Measurements from ENCODE around the gene PRSS22.

Gene PRSS22

DNA sequence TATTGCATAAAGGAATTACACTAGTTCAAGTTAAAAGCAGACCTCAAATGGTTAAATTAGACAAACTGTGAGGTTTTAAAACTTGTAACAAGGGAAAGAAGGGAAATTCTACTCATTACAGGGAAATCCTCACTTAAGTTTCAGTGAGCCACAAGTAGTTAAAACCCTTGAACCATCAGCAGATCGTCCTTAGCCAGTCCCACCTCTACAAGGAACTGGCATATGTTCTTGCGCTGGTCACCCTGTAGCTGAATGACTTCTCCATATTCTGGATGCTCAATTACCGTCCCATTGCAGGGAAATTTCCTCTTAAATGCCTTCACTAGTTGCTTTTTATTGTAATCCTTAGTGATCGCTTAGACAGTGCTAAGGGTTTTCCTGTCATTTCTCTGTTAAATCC lies 35.5 kb downstream of the PRSS22 start:
- TF ChIP-seq, protein P1, sequence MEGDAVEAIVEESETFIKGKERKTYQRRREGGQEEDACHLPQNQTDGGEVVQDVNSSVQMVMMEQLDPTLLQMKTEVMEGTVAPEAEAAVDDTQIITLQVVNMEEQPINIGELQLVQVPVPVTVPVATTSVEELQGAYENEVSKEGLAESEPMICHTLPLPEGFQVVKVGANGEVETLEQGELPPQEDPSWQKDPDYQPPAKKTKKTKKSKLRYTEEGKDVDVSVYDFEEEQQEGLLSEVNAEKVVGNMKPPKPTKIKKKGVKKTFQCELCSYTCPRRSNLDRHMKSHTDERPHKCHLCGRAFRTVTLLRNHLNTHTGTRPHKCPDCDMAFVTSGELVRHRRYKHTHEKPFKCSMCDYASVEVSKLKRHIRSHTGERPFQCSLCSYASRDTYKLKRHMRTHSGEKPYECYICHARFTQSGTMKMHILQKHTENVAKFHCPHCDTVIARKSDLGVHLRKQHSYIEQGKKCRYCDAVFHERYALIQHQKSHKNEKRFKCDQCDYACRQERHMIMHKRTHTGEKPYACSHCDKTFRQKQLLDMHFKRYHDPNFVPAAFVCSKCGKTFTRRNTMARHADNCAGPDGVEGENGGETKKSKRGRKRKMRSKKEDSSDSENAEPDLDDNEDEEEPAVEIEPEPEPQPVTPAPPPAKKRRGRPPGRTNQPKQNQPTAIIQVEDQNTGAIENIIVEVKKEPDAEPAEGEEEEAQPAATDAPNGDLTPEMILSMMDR (IDR thresholded peaks at IDR 0.05; ENCODE audit: borderline replicate concordance, insufficient read depth, low read depth, low read length), result no peak

DNA sequence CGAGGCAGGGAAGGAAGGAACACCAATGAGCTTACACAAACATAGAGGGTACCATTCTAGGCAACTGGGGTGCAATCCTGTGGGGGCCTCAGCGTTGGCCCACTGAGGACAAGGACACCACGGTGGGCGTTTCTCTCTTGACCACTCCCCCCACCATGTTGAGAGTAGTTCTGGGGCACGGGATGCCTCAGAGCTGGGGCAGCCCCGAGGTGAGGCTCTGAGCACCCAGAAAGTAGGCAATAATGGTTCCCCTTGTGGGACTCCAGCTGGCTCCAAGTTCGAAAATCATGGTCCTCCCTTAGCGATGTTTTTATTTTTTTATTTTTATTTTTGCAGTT lies 35.8 kb downstream of the PRSS22 start:
- TF ChIP-seq, protein P1 (IDR thresholded peaks at IDR 0.05; ENCODE audit: borderline replicate concordance, insufficient read depth, low read depth, low read length), result no peak
- no peak overlapping the region for H3K4me3 ChIP-seq (ENCODE audit: low read depth, low read length)

More for the DNA sequence above, 35.5 kb downstream of the PRSS22 start:
- H3K4me3 ChIP-seq (ENCODE audit: low read depth, low read length), result no peak overlapping the region

DNA sequence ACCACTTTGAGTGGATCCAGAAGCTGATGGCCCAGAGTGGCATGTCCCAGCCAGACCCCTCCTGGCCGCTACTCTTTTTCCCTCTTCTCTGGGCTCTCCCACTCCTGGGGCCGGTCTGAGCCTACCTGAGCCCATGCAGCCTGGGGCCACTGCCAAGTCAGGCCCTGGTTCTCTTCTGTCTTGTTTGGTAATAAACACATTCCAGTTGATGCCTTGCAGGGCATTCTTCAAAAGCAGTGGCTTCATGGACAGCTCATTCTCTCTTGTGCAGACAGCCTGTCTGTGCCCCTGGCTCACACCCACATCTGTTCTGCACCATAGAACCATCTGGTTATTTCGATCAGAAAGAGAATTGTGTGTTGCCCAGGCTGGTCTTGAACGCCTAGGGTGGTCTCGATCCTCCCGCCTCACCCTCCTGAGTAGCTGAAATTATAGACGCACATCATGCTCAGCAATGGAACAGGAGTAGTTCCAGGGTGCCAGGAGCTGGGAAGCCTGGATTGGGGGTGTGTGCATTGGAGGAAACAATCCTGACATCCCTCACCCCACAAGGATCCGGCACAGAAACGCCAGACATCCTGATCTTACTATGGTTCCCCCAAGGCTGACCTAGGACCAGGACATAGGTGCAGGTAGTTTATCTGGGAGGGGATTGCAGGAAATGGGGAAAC lies 36.3 kb downstream of the PRSS22 start:
- no peak overlapping the region for H3K4me3 ChIP-seq (ENCODE audit: low read depth, low read length)
- TF ChIP-seq, protein P1 (IDR thresholded peaks at IDR 0.05; ENCODE audit: borderline replicate concordance, insufficient read depth, low read depth, low read length), result no peak

DNA sequence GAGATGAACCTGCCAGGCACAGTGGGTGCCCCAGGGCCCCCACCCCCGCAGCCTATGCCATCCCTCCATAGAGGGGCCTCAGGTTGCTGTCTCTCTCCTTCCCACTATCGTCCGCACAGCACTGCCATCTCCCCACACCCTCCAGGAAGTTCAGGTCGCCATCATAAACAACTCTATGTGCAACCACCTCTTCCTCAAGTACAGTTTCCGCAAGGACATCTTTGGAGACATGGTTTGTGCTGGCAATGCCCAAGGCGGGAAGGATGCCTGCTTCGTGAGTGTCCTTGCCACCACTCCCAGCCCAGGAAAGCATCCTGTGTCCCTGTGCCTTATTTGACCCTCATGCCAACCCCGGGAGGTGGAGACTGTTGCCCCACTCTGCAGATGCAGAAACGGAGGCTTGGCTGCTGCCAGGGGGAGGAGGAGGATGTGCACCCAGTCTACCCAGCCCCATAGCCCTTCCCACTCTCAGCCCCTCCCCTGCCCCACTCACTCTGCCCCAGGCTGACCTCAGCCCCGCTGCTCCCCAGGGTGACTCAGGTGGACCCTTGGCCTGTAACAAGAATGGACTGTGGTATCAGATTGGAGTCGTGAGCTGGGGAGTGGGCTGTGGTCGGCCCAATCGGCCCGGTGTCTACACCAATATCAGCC lies 37.0 kb downstream of the PRSS22 start:
- TF ChIP-seq, protein P1 (IDR thresholded peaks at IDR 0.05; ENCODE audit: borderline replicate concordance, insufficient read depth, low read depth, low read length), result no peak
- no peak overlapping the region for H3K4me3 ChIP-seq (ENCODE audit: low read depth, low read length)

DNA sequence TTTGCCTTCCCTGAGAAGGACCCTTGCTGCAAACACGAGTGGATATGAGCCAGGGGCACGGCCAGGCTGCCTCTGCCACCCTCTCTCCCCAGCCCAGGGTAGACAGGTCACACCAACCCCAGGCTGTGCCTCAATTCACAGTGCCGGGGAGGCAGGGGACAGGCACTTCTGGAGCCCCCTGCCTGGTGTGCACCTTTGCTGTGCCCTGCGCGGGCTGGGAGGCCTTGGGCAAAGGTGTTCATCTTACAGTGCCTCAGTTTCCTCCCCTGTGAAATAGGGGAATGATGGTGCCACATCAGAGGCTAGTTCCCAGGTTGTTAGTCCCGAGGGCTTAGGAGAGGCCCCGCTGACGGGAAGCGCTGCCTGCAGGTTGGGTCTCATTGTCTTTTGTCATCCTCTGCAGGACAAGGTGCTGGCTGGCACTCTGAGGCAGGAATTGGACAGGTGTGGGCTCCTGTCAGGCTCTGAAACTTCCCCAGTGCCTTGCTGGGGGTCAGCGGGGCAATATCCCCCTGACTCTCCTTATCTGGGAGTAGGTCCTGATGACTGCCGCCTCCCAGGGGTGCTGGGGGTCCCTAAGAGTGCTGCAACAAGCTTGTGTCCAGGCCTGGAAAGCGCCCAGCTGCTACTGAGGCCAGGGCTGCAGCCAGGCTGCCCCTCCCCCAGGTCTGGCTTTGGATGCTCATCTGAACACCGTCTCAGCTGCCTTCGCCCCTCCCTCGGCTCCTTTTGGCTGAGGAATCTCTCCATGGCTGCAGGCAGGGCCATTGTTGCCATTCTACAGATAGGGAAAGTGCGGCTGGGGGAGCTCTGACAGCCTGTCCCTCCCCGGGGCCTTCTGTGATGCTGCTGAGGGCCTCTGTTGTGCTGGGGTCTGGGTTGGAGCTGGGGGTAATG lies 37.8 kb downstream of the PRSS22 start:
- TF ChIP-seq, protein P1 (IDR thresholded peaks at IDR 0.05; ENCODE audit: borderline replicate concordance, insufficient read depth, low read depth, low read length), result no peak
- H3K4me3 ChIP-seq (ENCODE audit: low read depth, low read length), result no peak overlapping the region

DNA sequence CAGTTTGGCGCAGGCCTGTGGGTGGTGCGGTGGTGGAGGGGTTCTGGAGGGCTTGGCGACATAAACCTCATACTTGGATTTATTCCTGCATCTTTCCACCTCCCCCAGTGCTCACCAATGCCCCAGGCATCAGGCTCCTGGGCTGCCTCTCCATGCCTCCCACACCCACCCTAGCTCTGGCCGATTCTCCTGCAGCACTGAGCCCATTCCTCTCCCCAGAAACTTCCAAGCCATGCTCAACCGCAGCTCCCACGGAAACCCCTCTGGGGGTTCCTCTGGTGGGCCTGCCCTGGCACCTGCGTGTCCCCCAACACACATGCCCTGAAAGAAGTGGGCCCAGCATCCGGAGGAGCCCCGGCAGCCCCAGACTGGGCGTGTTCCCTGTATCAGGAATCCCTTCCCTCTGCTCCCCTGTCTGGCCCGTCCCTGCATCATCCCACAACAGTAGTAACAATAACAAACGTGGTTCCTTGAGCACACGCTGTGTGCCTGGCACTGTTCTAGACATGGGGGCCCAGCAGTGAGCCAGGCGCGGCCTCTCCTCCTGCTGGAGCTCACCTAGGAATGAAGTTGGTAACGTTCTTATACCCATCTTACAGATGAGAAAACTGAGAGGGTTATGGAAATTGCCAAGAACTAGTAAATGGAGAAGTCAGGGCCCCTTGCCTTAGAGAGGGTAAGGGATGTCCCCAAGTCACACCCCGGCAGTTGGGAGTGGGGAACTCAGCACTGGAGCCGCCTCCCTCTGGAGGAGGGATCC lies 38.6 kb downstream of the PRSS22 start:
- TF ChIP-seq, protein P1 (IDR thresholded peaks at IDR 0.05; ENCODE audit: borderline replicate concordance, insufficient read depth, low read depth, low read length), result no peak
- no peak overlapping the region for H3K4me3 ChIP-seq (ENCODE audit: low read depth, low read length)

All from GM12875 (cell line).